Measurements from ENCODE around the gene PPM1A.

Gene PPM1A

GRCh38 chr14:60329274-60329673 lies 80.3 kb downstream of the PPM1A start:
- TF ChIP-seq CTCF (IDR thresholded peaks at IDR 0.05): no peak

- TF ChIP-seq CTCF (IDR thresholded peaks at IDR 0.05): peak; percentile 71
Observed at GRCh38 chr14:60331201-60332045, 82.4 kb downstream of the PPM1A start.

GRCh38 chr14:60332046-60332399 lies 83.0 kb downstream of the PPM1A start:
- TF ChIP-seq CTCF (IDR thresholded peaks at IDR 0.05): no peak

- no peak for TF ChIP-seq CTCF (IDR thresholded peaks at IDR 0.05)
Observed at GRCh38 chr14:60332869-60333268, 83.8 kb downstream of the PPM1A start.

GRCh38 chr14:60339571-60339970 lies 90.5 kb downstream of the PPM1A start:
- TF ChIP-seq CTCF (IDR thresholded peaks at IDR 0.05): no peak

GRCh38 chr14:60343571-60344071 lies 94.6 kb downstream of the PPM1A start:
- TF ChIP-seq CTCF (IDR thresholded peaks at IDR 0.05): no peak

GRCh38 chr14:60344751-60345150 lies 95.7 kb downstream of the PPM1A start:
- TF ChIP-seq CTCF (IDR thresholded peaks at IDR 0.05): no peak
